ENCODE data around the gene ARHGEF4.

Gene ARHGEF4

GRCh38 chr2:130837811-130838565 is 1.3 kb downstream of the ARHGEF4 start:
- ATAC-seq = no peak

- no peak for ATAC-seq
Measured at GRCh38 chr2:130839011-130839780, 2.5 kb downstream of the ARHGEF4 start.

GRCh38 chr2:130840506-130840905 is 3.8 kb downstream of the ARHGEF4 start:
- no peak for ATAC-seq

- no peak for ATAC-seq
Measured at GRCh38 chr2:130841741-130842365, 5.1 kb downstream of the ARHGEF4 start.

- ATAC-seq = no peak
Measured at GRCh38 chr2:130842770-130843169, 6.1 kb downstream of the ARHGEF4 start.

GRCh38 chr2:130843321-130843985 is 6.7 kb downstream of the ARHGEF4 start:
- no peak for ATAC-seq

GRCh38 chr2:130844161-130844560 is 7.4 kb downstream of the ARHGEF4 start:
- no peak for ATAC-seq

- no peak for ATAC-seq
Measured at GRCh38 chr2:130845505-130846085, 8.9 kb downstream of the ARHGEF4 start.

- ATAC-seq = no peak
Measured at GRCh38 chr2:130846233-130846632, 9.5 kb downstream of the ARHGEF4 start.

- no peak for ATAC-seq
Measured at GRCh38 chr2:130846686-130847375, 10.1 kb downstream of the ARHGEF4 start.

- ATAC-seq = no peak
Measured at GRCh38 chr2:130847776-130848525, 11.2 kb downstream of the ARHGEF4 start.

GRCh38 chr2:130848526-130849210 is 12.0 kb downstream of the ARHGEF4 start:
- no peak for ATAC-seq

GRCh38 chr2:130849896-130850787 is 13.4 kb downstream of the ARHGEF4 start:
- no peak for ATAC-seq

GRCh38 chr2:130850788-130851623 is 14.3 kb downstream of the ARHGEF4 start:
- ATAC-seq = no peak

- ATAC-seq = no peak
Measured at GRCh38 chr2:130851624-130852382, 15.1 kb downstream of the ARHGEF4 start.

- no peak for ATAC-seq
Measured at GRCh38 chr2:130852521-130853115, 15.9 kb downstream of the ARHGEF4 start.

GRCh38 chr2:130853391-130853790 is 16.7 kb downstream of the ARHGEF4 start:
- ATAC-seq = no peak

All from activated CD4-positive, CD25-positive, alpha-beta regulatory T cell treated with anti-CD3 and anti-CD28 coated beads, Interleukin-2, amount 50 U/mL, for 24 hours (primary cell).